GM19238 (cell line): Measurements from ENCODE around the gene GFY.

Source experiments
- DNase-seq: peaks from one replicate; pipeline ENCODE4 v3.0.0; 2011; ENCODE audit warnings: low spot score; ENCODE audit not compliant: insufficient read length

GFY gene

GRCh38 chr19:49427855-49428546 is 2.8 kb downstream of the GFY start:
- DNase-seq: no peak

GRCh38 chr19:49428547-49429451 is 3.6 kb downstream of the GFY start:
- DNase-seq: no peak

GRCh38 chr19:49430172-49430677 is 5.0 kb downstream of the GFY start:
- no peak for DNase-seq

- DNase-seq: no peak
Observed at GRCh38 chr19:49430678-49431329, 5.6 kb downstream of the GFY start.

GRCh38 chr19:49431330-49431749 is 6.2 kb downstream of the GFY start:
- no peak for DNase-seq

- DNase-seq: no peak
Observed at GRCh38 chr19:49432141-49433073, 7.2 kb downstream of the GFY start.

- no peak for DNase-seq
Observed at GRCh38 chr19:49433240-49433901, 8.2 kb downstream of the GFY start.

GRCh38 chr19:49434907-49435583 is 9.9 kb downstream of the GFY start:
- no peak for DNase-seq

- DNase-seq: no peak
Observed at GRCh38 chr19:49435670-49436069, 10.5 kb downstream of the GFY start.

- DNase-seq: no peak
Observed at GRCh38 chr19:49436381-49437017, 11.3 kb downstream of the GFY start.

- no peak for DNase-seq
Observed at GRCh38 chr19:49437231-49437630, 12.0 kb downstream of the GFY start.

GRCh38 chr19:49438261-49438660 is 13.1 kb downstream of the GFY start:
- DNase-seq: no peak

GRCh38 chr19:49439836-49440235 is 14.6 kb downstream of the GFY start:
- no peak for DNase-seq

- DNase-seq: no peak
Observed at GRCh38 chr19:49440439-49441209, 15.4 kb downstream of the GFY start.

- DNase-seq: no peak
Observed at GRCh38 chr19:49441210-49441959, 16.2 kb downstream of the GFY start, which contains the start of gene SLC17A7. SLC17A7 (minus strand) TSS chr19:49441527; CDS start chr19:49441379, 148 bp downstream.

- no peak for DNase-seq
Observed at GRCh38 chr19:49441960-49442350, 16.8 kb downstream of the GFY start.

- no peak for DNase-seq
Observed at GRCh38 chr19:49442354-49442753, 17.2 kb downstream of the GFY start.
